ENCODE results near the gene STK10.

DNA sequence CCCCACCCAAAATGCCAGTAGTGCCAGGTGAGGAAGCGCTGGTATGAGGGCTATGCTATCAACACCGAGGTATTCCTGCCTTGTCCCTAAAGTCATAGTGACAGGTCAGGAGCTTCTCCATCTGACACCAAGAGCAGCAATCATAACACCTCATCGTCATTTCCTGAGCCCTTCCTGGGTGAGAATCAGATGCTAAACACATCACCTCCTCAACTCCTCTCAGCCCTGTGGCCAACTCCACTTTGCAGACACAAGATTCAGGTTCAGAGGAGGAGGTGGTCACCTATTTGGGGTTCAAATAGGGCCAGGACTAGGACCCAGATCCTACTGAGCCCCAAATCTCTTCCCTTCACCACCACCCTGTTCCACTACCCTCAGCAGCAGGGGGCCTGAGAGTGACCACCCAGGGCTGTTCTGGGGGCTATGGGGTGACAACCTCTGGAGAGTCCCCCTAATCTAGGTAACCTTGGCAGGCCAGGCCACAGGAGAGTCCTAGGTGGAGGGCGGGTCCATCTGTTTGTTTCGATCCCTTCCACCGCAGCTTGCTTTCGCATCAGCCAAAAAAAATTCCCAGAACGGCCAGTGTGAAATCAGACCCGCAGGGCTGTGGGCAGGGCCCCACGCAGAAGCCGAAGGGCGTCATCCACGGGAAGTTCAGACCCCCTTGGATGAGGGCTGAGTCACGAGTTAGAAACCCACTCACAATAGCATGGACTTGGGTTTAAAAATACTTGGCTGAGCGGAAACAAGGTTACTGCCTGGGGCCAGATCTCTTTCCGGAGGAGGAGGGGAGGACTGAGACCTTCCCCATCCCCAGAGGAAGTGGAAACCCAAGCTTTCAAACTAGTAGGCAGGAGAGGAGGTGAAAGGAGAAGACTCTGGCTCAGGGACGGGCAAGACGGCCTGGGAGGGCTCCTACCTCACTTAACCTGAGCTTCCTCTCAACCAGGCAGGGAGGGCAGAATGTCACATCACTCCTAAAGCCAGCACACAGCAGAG is 8.7 kb downstream of the STK10 start:
- TF ChIP-seq, protein P1, sequence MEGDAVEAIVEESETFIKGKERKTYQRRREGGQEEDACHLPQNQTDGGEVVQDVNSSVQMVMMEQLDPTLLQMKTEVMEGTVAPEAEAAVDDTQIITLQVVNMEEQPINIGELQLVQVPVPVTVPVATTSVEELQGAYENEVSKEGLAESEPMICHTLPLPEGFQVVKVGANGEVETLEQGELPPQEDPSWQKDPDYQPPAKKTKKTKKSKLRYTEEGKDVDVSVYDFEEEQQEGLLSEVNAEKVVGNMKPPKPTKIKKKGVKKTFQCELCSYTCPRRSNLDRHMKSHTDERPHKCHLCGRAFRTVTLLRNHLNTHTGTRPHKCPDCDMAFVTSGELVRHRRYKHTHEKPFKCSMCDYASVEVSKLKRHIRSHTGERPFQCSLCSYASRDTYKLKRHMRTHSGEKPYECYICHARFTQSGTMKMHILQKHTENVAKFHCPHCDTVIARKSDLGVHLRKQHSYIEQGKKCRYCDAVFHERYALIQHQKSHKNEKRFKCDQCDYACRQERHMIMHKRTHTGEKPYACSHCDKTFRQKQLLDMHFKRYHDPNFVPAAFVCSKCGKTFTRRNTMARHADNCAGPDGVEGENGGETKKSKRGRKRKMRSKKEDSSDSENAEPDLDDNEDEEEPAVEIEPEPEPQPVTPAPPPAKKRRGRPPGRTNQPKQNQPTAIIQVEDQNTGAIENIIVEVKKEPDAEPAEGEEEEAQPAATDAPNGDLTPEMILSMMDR (IDR thresholded peaks at IDR 0.05): no peak
- TF ChIP-seq POLR2AphosphoS5 (IDR thresholded peaks at IDR 0.05) (no peak), POLR2A (IDR thresholded peaks at IDR 0.05) (no peak)

Measured in breast epithelium (tissue), 3 donors.